Kidney glomerular epithelial cell (primary cell): ENCODE results near the gene LRRC3C.
A peak's percentile ranks its signal among the peaks of the same experiment; 100 is the strongest.
"Not testable (repeated sequence)": the region's sequence is repeated elsewhere in the genome, so short reads cannot be mapped to it uniquely, and the experiment has no call there.

Experiments used
- DNase-seq: peaks from one replicate; lab custom pipeline; 2025; lab: John Stamatoyannopoulos, UW

Gene LRRC3C

DNA sequence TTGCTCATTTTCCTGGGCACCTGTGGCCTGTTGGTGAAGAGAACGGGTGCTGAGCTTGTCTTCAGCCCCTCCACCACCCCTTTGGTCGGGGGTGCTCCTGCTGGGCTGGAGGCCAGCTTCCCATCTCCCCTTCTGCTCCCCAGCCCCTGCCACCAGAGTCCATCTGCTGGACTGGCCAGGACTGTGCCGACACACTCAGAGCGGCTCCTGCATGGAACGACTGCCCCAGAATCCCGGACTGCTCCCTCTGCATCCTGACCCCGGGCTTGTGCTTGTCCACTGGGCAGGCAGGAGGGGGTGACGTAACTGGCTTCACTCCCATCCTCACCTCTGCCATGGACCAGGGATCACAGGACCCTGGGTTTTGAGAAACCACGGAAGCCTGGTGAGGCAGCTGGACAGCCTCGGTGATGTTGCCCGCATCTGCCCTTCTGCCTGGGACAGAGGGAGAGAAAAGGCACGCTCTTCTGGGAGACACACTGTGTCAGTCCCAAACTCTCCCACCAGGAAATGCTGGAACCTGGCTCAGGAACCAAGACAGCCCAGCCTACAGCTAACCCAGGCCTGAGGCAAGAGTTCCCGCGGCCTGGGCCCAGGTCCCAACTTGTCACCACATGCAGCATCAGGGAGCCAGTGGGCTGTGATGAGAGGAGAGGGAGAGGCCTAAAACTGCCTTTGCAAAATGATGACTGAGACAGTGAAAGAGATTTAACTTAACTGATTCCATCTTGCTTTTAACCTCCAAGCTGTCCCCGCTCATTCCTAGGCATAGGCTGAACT lies 19.2 kb downstream of the LRRC3C start:
- DNase-seq = no peak

DNA sequence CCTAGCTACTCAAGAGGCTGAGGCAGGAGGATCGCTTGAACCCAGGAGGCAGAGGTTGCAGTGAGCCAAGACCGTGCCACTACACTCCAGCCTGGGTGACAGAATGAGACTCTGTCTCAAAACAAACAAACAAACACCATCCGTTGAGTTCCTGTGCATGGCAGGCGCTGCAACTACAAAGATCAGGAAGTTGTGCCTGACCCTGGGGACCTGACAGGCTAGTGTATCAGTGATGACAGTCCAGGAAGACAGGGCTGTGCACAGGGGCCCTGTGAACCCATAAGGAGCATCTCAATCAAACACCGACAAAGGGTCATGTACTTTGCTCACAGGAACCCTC lies 20.9 kb downstream of the LRRC3C start:
- not testable (repeated sequence) for DNase-seq

DNA sequence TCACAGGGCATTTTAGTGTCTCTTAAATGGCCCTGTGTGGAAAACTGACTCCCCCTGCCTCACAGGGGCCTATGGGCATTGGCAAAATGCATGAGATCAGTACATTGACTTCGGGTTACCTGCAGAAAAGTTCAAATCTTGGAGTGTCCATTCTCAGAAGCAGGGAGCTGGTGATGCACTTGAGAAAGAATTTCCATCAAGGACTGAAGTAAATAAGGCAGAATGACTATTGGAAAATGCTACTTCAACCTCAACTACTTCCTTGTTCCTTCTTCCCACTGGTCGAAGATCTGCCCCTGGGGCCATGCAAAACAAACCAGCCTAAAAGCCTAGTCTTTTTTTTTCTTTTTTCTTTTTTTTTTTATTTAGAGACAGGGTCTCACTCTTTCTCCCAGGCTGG lies 21.5 kb downstream of the LRRC3C start:
- no peak for DNase-seq

DNA sequence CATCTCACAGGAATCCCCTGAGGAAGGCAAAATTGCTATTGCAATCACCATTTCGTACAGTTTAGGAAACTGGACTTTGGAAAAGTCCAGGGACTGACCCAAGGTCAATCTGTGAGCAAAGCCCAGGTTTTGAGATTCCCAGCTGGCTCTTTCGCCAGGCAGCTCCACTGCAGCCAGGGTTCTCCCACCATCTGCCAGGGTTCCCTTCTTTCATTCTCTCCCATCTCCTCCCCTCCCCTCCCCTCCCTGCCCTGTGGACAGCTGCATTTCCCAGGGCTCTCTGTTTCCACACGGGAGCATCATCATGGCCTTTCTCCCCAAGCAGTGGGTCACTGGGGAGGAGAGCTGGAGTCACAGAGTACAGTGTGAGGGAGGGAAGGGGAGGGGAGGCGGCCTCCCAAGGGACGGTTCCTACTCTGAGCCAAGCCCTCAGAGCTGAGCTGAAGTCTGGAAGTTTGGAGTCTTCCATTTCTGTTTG lies 23.4 kb downstream of the LRRC3C start:
- DNase-seq = no peak

DNA sequence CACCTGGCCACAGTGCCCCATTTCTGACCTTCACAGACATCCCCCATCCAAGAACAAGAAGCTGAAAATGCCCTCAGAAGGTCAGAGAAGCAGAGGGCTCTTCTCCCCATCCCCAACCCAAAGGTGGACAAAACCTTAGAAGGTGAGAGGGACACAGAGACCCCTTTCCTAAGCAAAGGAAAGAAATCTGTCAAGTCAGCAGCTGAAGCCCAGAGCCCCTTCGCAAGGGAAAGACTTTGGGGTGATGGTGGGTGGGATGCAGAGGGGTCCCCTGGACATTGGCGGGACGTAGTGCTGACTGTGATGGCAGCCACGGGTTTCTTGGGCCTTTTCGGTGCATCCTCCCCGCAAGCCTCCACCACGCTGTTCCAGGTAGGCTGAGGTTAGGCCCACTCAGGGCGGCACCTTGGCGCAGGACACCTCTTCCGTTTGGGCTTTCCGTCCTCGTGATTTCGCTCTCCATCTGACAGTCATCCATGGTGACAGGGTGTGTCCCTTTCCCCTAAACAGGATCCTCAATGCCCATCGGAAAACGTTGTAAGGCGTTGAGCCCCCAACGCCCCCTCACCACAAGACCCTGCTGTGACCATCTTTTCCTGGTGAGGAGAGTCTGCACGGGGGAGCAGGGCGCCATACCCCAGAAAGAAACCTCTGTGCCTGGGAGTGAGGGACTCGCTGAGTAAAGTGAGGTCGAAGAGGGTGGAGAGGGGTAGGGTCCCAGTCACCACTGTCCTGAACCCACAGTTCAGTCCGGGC lies 24.6 kb downstream of the LRRC3C start:
- no peak for DNase-seq

DNA sequence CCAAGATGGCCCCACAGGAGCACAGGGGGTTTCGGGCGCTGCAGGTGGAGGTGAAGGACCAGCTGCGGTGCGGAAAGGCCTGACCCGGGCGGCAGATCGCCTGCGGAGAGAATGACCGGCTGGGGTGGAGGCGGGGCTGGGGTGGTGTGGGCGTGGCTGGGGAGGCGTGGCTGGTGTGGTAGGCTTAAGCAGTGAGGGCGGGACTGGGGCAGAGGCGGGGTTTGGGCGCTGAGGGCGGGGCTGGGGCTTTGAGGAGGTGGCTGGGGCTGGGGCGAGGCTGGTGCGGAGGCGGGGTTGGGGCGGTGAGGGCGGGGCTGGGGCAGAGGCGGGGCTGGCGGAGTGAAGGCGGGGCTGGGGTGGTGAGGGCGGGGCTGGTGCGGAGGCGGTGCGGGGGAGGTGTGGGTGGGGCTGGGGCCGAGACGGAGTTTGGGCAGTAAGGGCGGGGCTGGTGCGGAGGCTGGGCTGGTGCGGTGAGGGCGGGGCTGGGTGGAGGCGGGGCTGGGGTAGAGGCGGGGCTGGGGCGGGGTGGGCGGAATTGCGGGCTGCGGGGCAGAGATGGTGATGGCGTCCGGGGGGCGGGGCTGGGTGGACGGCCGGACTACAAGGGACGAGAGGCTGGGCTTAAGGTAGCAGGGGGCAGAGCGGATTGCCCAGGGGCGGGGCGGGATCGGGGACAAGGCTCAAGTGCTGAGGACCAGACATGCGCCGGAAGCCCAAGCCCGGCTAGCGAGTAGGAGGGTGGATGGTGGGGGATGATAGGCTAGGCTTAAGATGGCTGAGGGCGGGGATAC lies 25.3 kb downstream of the LRRC3C start:
- DNase-seq = peak; percentile 84

DNA sequence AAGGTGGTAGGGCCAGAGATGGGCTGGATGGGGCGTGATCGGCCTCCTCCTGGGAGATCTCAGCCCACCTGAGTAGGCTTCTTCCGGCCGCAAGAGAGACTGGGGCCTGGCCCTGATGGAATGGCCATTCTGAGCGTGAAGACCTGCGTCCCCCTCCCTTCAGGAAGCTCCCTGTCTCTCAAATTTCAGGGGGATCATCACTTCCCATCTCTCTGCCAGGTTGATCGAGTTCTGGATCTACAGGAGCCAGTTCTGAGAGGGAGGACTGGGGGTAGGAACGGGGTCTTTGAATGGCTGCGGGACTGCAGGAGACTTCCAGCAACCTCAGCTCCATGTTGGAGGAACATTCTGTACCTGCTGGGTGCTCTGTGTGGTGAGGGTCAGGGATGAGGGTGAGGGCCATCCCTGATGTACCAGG lies 25.9 kb downstream of the LRRC3C start:
- no peak for DNase-seq

DNA sequence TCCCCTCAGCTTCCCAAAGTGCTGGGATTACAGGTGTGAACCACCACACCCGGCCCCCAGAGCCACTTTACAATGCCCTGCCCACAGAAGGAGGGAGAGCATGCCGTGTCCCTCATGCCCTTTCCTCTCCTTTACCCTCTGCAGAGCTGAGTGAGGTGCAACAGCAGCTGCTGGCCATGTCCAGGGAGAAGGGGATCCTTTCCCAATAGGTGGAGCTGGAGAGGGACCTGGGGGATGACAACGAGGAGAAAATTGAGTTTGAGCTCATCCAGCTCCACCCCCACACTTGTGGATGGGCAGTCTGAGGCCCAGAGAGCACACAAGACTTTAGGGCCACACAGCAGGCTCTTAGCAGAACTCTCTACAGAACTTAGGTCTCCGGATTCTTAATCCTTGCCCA lies 27.3 kb downstream of the LRRC3C start:
- DNase-seq = no peak

DNA sequence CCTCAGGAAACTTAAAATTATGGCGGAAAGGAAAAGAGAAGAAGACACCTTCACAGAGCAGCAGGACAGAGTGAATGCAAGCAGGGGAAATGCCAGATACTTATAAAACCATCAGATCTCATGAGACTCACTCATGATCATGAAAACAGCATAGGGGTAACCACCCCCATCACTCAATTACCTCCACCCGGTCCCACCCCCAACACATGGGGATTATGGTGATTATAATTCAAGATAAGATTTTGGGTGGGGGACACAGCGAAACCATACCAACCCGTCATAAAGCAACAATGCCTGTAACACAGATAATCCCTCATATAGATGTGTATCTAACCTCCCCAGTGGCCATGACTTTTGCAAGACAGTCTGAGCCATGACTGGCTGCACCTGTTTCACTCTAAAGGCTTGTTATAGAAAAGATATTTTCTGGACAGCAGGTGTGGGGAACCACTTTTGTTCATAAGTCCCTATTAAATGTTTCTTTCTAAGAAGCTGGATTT lies 28.2 kb downstream of the LRRC3C start:
- DNase-seq = no peak

DNA sequence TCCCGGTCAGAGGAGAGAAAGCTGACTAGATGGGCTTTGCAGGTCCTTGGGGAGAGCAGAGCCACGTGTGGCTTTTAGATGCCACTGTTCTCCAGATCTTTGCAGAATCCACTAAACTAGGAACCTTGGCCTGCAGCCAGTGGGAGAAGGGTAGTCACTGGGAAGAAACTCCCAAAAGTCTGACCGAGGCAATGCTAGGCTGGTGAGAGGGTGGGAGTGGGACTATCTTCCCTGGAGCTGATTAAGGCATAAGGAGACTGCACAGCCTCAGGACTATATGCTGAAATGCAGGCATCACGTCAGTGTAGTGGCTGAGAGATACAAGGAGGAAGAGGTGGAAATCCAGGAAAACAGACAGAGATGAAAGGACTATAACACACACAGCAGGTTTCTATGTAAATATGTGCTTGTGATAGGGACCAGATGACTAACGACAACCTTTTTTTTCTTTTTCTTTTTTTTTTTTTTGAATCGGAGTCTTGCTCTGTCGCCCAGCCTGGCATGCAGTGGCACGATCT lies 33.1 kb downstream of the LRRC3C start:
- no peak for DNase-seq

DNA sequence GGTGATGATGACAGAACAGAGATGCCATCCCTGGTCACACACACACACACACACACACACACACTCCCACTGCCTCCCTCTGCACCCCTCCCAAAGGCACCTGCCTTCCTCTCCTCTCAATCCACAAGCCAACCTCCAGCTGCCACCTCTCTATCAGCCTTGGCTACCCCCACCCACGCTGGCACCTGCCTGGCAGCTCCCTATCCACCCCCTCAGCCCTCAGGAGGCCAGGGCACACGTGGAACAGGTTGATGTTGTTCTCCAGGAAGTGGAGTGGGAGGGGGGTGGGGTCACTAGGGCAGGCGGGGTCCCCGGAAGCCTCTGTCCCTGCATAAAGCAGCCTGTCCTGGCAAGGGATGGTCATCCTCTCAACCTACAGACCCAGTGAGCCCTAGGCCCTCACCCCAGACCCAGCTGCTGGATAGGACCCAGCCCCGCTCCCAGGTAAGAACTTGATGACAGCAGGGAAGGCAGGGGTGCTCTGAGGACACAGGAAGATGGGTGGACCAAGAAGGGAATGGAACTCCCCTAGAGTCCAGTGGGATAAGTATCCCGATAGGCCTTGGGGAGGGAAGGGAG lies 35.2 kb downstream of the LRRC3C start, which contains the start of gene GSDMA:
TSS of gene GSDMA (plus strand) at position 363 of the 579 bp plus-strand sequence. CDS start 2,684 bp downstream, outside the sequence.
- DNase-seq = no peak

DNA sequence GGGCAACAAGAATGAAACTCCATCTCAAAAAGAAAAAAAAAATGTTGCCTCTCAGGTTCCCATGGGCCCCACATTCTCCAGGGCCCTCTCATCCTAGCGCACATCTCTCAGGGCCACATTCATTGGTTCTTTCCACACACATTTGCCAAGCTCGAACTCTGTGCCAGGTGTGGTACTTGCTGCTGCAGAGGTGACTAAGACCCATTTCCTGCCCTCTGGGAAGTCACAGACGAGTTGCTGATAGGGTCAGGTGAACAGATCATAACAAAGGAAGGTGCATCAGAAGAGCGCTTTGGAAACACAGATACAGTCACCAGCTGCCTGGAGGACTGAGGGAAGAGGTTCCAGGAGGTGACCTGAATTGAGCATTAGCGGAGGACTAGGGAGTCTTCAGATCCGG lies 36.3 kb downstream of the LRRC3C start:
- no peak for DNase-seq

DNA sequence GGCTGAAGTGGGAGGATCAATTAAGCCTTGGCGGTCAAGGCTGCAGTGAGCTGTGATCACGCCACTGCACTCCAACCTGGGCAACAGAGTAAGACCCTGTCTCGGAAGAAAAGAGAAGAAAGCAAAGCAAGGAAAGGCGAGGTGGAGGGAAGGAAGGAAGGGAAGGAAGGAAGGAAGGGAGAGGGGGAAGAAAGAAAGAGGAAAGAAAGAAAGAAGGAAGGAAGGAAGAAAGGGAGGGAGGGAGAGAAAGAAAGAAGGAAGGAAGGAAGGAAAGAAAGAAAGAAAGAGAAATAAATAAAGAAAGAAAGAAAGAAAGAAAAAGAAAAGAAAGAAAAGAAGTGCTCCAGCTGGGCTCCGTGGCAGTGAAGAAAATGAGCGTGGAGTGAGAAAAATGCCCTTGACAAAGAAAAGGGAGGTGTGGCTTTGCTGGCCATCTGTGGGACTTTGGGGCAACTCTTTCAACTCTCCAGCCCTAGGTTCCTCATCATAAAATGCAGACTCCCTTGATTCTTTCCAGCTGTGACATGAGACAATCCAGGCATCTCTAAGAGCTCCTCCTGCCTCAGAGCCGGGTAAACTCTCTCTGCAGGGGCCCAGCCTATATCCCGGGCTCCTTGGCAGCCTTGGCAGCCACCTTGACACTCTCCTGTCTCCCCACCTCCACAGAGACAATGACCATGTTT lies 37.6 kb downstream of the LRRC3C start:
- no peak for DNase-seq

DNA sequence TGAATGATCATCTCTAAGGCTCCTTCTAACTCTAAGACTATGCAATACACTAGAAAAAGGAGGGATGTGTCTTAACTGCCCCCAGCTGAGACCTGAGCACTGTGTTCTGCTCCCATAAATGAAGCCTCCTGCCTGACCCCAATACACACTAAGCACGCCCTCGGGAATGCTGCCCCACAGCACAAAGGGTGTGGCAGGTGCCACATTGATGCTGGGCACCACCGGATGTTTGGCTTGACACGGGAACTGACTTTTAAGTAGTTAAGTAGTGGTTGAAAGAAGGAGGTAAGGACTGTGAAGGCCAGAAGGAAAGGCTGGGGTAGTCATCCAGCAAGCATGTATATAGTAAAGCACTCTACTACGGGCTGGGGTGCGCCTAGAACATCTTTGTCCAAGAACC lies 39.2 kb downstream of the LRRC3C start:
- no peak for DNase-seq

DNA sequence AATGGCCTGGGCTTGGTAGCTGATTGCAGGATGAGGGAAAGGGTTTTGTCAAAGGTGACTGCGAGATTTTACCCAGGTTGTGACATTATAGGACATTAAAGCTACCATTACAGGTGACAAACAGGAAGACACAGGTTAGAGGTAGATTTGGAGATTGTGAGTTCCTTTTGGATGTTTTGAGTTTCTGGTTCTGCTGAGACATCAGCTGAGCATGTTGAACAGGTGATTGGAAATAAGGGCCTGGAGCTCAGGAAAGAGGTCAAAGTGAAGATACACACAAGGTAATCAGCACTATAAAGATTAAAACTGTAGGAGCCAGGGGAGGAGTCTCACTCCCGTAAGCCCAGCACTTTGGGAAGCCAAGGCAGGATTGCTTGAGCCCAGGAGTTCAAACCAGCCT lies 41.2 kb downstream of the LRRC3C start:
- DNase-seq = no peak

DNA sequence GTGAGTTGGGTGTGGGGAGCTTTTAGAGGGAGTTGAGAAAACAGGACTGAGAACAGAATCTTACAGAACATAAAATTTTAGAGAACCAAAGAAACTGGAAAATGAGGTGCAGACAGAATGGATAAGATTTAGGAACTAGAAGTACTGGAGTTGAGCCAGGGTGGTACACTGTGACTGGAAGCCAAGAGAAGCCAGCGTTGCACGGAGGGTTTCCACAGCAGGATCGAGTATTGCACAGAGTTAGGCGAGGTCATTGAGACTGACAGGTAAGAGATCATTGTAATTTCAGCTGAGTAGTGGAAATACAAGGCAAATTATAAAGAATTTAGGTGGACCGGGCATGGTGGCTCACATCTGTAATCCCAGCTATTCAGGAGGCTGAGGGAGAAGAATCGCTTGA lies 41.8 kb downstream of the LRRC3C start:
- DNase-seq = no peak

DNA sequence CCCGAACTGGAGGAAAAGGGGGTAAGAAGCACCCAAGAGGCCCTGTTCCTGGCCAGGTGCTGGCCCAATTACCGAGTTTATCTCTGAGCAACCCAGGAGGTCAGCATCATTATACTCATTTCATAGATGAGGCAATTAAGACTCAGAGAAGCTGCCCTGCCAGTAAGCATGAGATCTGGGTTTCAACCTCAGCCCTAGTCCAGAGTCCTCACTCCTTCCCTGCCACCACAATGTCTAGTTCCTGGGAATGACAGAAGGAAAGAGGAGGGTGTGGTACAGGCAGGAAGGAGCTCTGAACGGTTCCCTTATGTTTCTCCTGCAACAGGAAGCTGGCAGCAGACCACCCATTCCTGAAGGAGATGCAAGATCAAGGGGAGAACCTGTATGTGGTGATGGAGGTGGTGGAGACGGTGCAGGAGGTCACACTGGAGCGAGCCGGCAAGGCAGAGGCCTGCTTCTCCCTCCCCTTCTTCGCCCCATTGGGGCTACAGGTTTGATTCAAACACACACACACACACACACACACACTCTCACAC lies 42.7 kb downstream of the LRRC3C start:
- no peak for DNase-seq

DNA sequence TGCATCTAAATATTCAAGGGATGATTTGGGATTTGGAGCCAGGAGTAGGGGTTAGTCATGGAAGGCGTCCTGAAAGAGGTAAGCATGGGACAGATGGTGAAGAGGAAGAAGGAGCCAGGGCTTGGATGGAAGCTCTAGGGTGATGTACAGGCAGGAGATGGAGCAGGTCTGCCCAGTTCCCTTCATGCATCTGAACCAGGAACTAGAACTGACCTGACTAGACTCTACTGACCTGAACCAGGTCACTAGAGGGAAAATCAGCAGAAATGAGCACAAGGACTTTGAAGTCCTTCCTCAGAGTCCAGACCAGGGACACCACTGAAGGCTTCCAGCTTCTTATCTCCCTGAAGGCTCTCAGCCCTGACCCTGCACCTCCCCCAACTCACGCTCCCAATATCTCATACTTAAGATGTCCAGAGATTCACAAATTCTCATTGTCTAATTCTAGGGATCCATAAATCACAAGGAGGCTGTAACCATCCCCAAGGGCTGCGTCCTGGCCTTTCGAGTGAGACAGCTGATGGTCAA lies 43.6 kb downstream of the LRRC3C start:
- DNase-seq = no peak

DNA sequence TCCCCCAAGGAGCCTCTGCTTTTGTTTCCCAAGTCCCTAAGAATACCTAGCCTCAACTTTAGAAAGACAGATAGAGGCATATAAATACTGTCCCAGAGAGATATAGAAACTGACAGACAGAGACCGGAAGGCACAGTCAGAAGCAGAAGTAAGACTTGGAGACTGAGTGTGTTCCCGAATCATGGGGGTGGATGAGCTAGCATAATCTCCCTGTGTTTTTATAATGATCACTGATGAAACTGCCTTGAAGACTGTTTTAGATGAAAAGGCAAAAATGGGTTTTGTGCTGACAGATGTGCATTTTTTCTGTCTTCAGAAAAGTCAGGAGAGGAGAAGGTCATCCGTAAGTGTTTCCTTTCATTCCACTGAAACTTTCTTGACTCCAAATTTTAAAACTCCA lies 44.7 kb downstream of the LRRC3C start:
- peak; percentile 71 for DNase-seq

DNA sequence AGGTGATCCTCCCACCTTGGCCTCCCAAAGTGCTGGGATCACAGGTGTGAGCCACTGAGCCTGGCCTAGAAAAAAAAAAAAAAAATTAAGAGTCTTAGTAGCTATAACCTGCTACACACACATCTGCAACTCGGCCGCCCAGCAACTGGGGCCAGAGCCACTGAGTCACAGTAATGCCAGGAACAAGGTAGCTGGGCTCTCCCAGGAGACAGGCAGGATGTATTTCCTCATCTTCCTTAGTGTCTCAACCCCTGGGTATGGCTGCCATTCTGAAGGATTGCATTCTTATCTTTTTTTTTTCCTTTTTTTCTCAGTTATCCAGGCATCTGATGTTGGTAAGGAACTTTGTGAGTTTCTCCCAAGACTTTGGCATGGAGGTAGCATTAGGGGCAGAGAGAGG lies 46.0 kb downstream of the LRRC3C start:
- no peak for DNase-seq

DNA sequence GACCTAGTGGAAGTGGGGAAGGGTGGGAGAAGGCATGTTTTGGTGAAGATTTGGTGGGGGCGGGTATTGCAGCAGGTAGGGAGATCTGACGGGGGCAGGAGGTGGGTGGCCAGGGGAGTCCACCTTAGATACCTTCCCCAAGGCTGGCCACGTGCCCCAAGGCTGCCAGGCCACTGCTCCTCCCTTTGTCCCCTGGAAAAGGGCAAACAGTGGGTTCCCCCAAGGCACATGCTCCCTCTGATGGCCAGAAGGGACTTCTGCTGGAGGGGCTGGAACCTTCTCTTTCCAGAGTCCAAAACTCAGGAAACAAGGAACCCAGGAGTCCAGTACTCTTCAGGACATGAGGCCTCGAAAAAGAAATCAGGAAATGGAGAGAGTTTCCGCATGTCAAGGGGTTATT lies 46.9 kb downstream of the LRRC3C start:
- no peak for DNase-seq
